Caco-2 (cell line): ENCODE data around the gene TMTC2. TPM values are rescaled to one million over a fixed set of nuclear protein-coding genes. Genes with fewer than 3 reads are reported as not detected.

Experiments
- BruUV-seq: library from RNA; stranded (reverse); fragments of 400-500 nt; replicated peaks from 2 replicates; lab custom pipeline; 2021; lab: Mats Ljungman, UMichigan
- CTCF ChIA-PET: fragments of 300-600 bp; sonication (Branson Sonifier 250); formaldehyde crosslinking; loops from one replicate; lab custom pipeline; 2022; ENCODE audit warnings: antibody characterized with exemption; lab: Charles Lee
- POLR2A ChIA-PET: fragments of 300-600 bp; sonication (Branson Sonifier 250); formaldehyde crosslinking; loops from one replicate; lab custom pipeline; 2022; ENCODE audit warnings: antibody characterized with exemption; lab: Charles Lee
- DNase-seq, 2 experiments: peaks; one replicate each; pipeline versions ENCODE4 v3.0.0 to v3.0.0-alpha.2; 2020 to 2022
- H3K27me3 ChIP-seq: replicated peaks from 2 replicates; pipeline ENCODE4 v1.6.0; 2011; ENCODE audit warnings: low read length; ENCODE audit not compliant: control insufficient read depth, insufficient read depth
- H3K36me3 ChIP-seq: 2 replicates; pipeline ENCODE4 v1.5.1; 2011; ENCODE audit warnings: low read length; ENCODE audit not compliant: control insufficient read depth, insufficient read depth
- H3K4me1 ChIP-seq: fragments of 250-450 bp; sonication (Bioruptor Pico); 2 replicates; pipeline ENCODE4 v1.5.1; 2020; ENCODE audit warnings: mild to moderate bottlenecking
- H3K4me3 ChIP-seq: 2 replicates; pipeline ENCODE4 v1.5.1; 2011; ENCODE audit warnings: low read depth, mild to moderate bottlenecking, control low read depth, low read length
- H3K9me3 ChIP-seq: fragments of 250-450 bp; sonication (Bioruptor Pico); 2 replicates; pipeline ENCODE4 v1.5.1; 2020; ENCODE audit warnings: mild to moderate bottlenecking, moderate library complexity
- H3K27ac Mint-ChIP-seq: one replicate; pipeline ENCODE4 v1.8.0; 2022; ENCODE audit warnings: mixed read lengths; ENCODE audit not compliant: unreplicated experiment
- H3K27me3 Mint-ChIP-seq: one replicate; pipeline ENCODE4 v1.8.0; 2022; ENCODE audit warnings: mixed read lengths; ENCODE audit not compliant: insufficient read depth, unreplicated experiment
- H3K36me3 Mint-ChIP-seq: one replicate; pipeline ENCODE4 v1.8.0; 2022; ENCODE audit warnings: mild to moderate bottlenecking, mixed read lengths; ENCODE audit not compliant: insufficient read depth, unreplicated experiment
- H3K4me1 Mint-ChIP-seq: one replicate; pipeline ENCODE4 v1.8.0; 2022; ENCODE audit warnings: low read depth, mixed read lengths; ENCODE audit not compliant: unreplicated experiment
- H3K4me3 Mint-ChIP-seq: one replicate; pipeline ENCODE4 v1.8.0; 2022; ENCODE audit warnings: mild to moderate bottlenecking, moderate library complexity, mixed read lengths; ENCODE audit not compliant: unreplicated experiment
- H3K9me3 Mint-ChIP-seq: one replicate; pipeline ENCODE4 v1.8.0; 2022; ENCODE audit warnings: mixed read lengths; ENCODE audit not compliant: unreplicated experiment
- CTCF ChIP-seq, 2 experiments: fragments of 200-600 bp in 1 of 2; IDR thresholded peaks; 1 replicate in 1 of 2; 2 replicates in 1 of 2; pipeline versions ENCODE4 v1.5.1 to v1.8.0; 2011 to 2022; ENCODE audit warnings: antibody characterized with exemption in 1 of 2, control low read depth in 1 of 2, inconsistent platforms in 1 of 2, low read depth in 1 of 2, low read length in 1 of 2, mild to moderate bottlenecking in 1 of 2, moderate library complexity in 1 of 2; ENCODE audit not compliant: insufficient read depth in 1 of 2, severe bottlenecking in 1 of 2, unreplicated experiment in 1 of 2
- intact Hi-C: fragments of 100-400 bp; cut with micrococcal nuclease; formaldehyde crosslinking; loops from one replicate; pipeline ENCODE4 v1.10.0; 2022; ENCODE audit not compliant: unreplicated experiment
- total RNA-seq: library from RNA; stranded (reverse); gene quantifications from 2 replicates; pipeline ENCODE4 v1.2.3, GENCODE V29; 2022

Gene TMTC2
- total RNA-seq, 1 experiment from 2014 or later, result 2.2 TPM

GRCh38 chr12:82857911-82858533 is 171.3 kb downstream of the TMTC2 start:
- H3K4me1 Mint-ChIP-seq, result no peaks in the 10 kb centered on the region
- intact Hi-C loops, result no loop called here
- Histone ChIP-seq H3K4me1 (no peaks in the 10 kb centered on the region), H3K27me3 (no peaks in the 10 kb centered on the region), H3K9me3 (no peaks in the 10 kb centered on the region), H3K4me3 (no peak overlapping the region), H3K36me3 (no peaks in the 10 kb centered on the region)
- no peak overlapping the region for H3K4me3 Mint-ChIP-seq
- no peak for TF ChIP-seq CTCF (IDR thresholded peaks at IDR 0.05; ENCODE audit: insufficient read depth in 1 of 2, low read depth in 1 of 2, low read length in 1 of 2, severe bottlenecking in 1 of 2, unreplicated experiment in 1 of 2)
- no peaks in the 10 kb centered on the region for H3K9me3 Mint-ChIP-seq
- no peaks in the 10 kb centered on the region for H3K27me3 Mint-ChIP-seq
- H3K36me3 Mint-ChIP-seq, result no peaks in the 10 kb centered on the region
- no peak overlapping the region for H3K27ac Mint-ChIP-seq
- CTCF ChIA-PET, result interaction anchor here (0.7 kb wide), 1 partner anchor 172 kb away, joined by 5 read pairs; no protein-coding TSS in a partner anchor
- BruUV-seq, result no TSS peak
- POLR2A ChIA-PET, result no interaction called here
- no peak for DNase-seq

- H3K4me3 Mint-ChIP-seq, result no peak overlapping the region
- intact Hi-C loops, result no loop called here
- ChIA-PET CTCF (interaction anchor here (0.7 kb wide), 1 partner anchor 173 kb away, joined by 5 read pairs; no protein-coding TSS in a partner anchor), POLR2A (no interaction called here)
- no peaks in the 10 kb centered on the region for H3K4me1 Mint-ChIP-seq
- DNase-seq, result no peak
- no peaks in the 10 kb centered on the region for H3K36me3 Mint-ChIP-seq
- Histone ChIP-seq H3K4me3 (no peak overlapping the region), H3K4me1 (no peaks in the 10 kb centered on the region), H3K36me3 (no peaks in the 10 kb centered on the region), H3K27me3 (no peaks in the 10 kb centered on the region), H3K9me3 (no peaks in the 10 kb centered on the region)
- TF ChIP-seq CTCF (IDR thresholded peaks at IDR 0.05; ENCODE audit: insufficient read depth in 1 of 2, low read depth in 1 of 2, low read length in 1 of 2, severe bottlenecking in 1 of 2, unreplicated experiment in 1 of 2), result no peak
- H3K27ac Mint-ChIP-seq, result no peak overlapping the region
- no TSS peak for BruUV-seq
- H3K27me3 Mint-ChIP-seq, result no peaks in the 10 kb centered on the region
- H3K9me3 Mint-ChIP-seq, result no peaks in the 10 kb centered on the region
Measured at GRCh38 chr12:82858534-82858917, 171.8 kb downstream of the TMTC2 start.

GRCh38 chr12:82862069-82862841 is 175.5 kb downstream of the TMTC2 start:
- Mint-ChIP-seq H3K4me1 (no peaks in the 10 kb centered on the region), H3K27ac (no peak overlapping the region), H3K4me3 (no peak overlapping the region), H3K27me3 (no peaks in the 10 kb centered on the region), H3K36me3 (no peaks in the 10 kb centered on the region), H3K9me3 (no peaks in the 10 kb centered on the region)
- POLR2A ChIA-PET, result no interaction called here
- no peak for DNase-seq
- Histone ChIP-seq H3K4me3 (no peak overlapping the region), H3K4me1 (no peaks in the 10 kb centered on the region), H3K27me3 (no peaks in the 10 kb centered on the region), H3K36me3 (no peaks in the 10 kb centered on the region), H3K9me3 (no peaks in the 10 kb centered on the region)
- intact Hi-C loops, result no loop called here
- CTCF ChIA-PET, result no interaction called here
- BruUV-seq, result no TSS peak
- TF ChIP-seq CTCF (IDR thresholded peaks at IDR 0.05; ENCODE audit: insufficient read depth in 1 of 2, low read depth in 1 of 2, low read length in 1 of 2, severe bottlenecking in 1 of 2, unreplicated experiment in 1 of 2), result no peak
